GF-D8 (cell line): ENCODE measurements around the gene TMEM141.
A peak's percentile ranks its signal among the peaks of the same experiment; 100 is the strongest.
"Not testable (repeated sequence)": the region's sequence is repeated elsewhere in the genome, so short reads cannot be mapped to it uniquely, and the experiment has no call there.

ENCODE experiments used
- DNase-seq: peaks from one replicate; lab custom pipeline; 2025; lab: John Stamatoyannopoulos, UW

Gene TMEM141

DNA sequence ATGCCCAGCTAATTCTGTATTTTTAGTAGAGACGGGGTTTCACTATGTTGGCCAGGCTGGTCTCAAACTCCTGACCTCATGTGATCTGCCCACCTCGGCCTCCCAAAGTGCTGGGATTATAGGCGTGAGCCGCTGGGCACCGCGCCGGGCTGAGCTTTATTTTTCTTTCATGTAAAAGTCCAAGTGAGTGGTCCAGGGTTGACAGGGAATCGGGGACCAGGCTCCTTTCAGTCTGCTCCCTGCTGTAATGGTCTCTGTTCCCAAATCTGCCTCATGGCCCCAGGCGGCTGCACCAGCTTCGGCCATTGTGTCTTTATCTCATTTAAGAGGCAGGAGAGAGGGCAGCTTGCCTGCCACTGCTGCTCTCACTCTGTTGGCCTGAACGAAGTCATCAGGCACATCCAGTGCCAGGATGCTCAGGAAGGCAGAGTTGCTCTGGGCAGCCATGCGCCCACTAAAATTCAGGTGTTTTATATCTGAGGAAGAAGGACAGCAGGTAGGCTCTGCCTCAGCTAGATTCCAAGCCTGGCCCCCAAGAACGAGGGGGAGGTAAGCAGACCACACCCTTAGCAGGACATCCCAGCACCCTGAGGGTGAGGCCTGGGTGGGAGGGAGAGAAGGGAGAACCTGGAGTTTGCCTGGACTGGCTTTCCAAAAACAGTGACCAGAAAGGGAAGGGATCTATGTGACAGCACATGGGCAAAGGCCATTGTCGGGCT lies 3.3 kb downstream of the TMEM141 start:
- no peak for DNase-seq

DNA sequence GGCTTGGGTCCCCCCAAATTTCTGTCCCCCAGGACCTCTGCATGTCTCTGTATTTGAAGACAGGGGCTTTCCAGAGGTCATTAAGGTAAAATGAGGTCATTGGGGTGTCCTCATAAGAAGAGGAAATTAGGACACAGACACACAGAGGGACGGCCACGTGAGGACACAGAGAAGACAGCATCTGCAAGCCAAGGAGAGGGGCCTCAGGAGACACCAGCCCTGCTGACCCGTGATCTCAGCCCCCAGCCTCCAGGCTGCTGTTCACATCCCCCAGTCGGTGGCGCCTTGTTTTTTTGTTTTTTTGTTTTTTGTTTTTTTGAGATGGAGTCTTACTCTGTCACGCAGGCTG lies 3.8 kb downstream of the TMEM141 start:
- peak; percentile 14 for DNase-seq

DNA sequence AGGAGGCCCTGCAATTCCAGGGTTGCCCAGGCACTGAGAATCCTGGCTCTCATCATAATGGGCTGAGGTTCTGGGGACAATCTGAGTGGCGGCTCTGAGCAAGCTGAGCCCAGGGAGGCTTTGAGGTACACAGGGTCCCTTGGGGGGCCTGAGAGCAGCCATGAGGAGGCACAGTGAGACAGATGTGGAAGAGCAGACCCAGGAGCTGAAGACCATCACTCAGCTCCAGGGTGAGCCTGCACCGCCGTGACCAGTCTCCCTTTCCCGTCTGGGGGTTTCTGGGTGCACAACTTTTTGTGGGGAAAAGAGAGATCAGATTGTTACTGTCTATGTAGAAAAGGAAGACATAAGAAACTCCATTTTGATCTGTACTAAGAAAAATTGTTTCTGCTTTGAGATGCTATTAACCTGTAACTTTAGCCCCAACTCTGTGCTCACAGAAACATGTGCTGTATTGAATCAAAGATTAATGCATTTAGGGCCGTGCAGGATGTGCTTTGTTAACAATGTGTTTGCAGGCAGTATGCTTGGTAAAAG lies 5.2 kb downstream of the TMEM141 start, which contains the start of gene CCDC183:
TSS of gene CCDC183 (plus strand) at position 101 of the 537 bp plus-strand sequence. CDS start at position 161, 60 bp downstream.
- no peak for DNase-seq

DNA sequence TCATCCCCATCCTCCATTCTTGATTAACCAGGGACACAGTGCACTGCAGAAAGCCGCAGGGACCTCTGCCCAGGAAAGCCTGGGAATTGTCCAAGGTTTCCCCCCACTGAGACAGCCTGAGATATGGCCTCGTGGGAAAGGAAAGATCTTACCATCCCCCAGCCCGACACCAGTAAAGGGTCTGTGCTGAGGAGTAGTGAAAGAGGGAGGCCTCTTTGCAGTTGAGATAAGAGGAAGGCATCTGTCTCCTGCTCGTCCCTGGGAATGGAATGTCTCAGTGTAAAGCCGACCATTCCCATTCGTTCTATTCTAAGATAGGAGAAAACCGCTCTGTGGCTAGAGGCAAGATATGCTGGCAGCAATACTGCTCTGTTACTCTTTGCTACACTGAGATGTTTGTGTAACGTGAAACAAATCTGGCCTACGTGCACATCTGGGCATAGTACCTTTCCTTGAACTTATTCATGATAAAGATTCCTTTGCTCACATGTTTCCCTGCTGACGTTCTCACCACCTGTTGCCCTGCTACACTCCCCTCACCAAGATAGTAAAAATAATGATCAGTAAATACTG lies 5.7 kb downstream of the TMEM141 start:
- not testable (repeated sequence) for DNase-seq

DNA sequence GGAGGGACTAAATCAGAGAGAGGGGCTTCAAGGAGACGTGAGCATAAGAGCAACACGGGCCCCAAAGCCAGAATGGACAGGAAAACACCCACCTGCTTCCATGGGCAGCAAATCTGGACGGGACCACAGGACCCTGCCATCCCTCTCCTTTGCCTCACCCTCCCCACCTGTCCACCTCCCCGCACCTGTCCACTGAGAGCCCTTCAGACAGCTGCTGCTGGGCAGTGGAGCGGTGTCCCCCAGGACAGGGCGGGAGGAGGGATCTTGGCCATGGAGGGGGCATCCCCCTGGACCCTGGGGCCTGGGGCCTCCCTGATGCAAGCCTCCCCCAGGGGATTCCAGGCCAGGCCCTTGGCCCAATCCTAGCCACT lies 7.5 kb downstream of the TMEM141 start:
- no peak for DNase-seq

DNA sequence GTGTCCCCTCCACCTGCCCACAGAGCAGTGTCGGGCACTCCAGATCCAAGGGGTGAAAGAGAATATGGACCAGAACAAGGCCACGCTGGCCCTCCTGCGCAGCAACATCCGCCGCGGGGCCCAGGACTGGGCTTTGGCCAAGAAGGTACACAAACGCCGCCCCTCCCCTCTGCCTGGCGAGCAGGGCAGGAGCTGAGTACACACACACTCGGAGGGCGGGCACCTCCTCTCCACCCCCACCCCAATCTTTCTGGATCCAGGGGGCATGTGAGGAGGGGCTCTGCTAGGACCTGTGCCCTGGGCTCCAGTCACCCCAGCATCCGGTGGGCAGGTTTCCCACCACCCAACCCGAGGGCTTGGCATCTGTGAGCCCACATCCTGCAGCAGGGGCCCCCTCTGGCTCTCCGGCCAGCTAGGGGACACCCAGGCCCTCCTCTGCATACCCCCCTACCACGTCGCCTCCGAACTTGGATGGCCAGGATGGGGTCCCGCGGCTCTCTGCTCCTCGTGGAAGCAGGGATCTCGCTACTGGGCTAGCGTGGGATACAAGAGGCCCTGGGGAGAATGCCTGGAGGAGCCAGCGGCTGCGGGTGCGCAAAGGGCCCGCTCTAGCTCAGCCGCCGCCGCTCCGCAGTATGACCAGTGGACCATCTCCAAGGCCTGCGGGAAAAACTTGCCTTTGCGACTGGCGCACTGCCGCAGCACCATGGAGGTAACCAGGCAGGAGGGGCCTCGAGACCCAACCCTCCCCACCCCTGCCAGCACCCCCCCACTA lies 8.1 kb downstream of the TMEM141 start:
- DNase-seq = no peak

DNA sequence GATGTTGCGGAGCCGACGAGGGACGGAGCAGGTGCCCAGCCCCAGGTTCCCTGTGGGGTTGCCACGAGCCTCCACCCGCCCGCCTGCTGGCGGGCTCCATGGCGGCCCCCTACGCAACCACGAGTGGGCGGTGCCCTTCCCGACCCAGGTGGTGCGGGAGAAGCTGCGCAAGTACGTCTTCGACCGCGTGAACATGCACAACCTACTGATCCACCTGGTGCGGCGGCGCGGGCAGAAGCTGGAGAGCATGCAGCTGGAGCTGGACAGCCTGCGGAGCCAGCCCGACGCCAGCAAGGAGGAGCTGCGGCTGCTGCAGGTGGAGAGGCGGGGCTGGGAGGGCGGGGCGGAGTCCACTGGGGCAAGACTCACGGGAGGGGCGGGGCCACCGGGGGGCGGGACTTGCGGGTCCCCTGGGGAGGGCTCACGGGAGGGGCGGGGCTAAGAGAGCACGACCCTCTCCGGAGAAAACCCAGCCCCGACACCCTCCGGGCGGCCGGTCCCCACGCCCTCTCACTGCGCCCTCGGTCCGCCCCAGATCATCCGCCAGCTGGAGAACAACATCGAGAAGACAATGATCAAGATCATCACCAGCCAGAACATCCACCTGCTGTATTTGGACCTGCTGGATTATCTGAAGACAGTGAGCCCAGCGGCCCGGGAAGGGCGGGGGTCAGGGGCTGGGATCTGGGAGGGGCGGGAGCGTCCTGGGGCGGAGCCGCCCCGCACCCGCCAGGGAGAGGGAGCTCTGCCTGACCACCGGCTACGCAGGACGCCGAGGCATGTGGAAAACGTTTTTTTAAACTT lies 8.9 kb downstream of the TMEM141 start:
- peak; percentile 49 for DNase-seq

DNA sequence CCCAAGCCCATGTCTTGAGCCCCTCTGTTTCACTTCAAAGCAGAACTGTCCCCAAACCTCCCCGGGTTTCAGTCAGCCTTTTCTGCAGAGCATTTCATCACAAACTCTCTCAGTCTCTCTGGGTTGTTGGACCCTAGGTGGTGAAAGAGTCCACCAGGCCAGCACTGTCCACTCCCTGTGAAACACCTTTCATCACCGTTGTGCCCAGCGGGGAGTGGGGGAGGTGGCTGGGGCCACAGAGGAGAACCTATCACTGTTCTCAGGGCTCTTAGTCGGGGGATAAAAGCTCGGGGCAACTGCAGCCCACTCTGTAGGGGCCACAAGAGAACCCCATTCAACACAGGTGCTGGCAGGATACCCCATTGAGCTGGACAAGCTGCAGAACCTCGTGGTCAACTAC lies 11.2 kb downstream of the TMEM141 start:
- no peak for DNase-seq

DNA sequence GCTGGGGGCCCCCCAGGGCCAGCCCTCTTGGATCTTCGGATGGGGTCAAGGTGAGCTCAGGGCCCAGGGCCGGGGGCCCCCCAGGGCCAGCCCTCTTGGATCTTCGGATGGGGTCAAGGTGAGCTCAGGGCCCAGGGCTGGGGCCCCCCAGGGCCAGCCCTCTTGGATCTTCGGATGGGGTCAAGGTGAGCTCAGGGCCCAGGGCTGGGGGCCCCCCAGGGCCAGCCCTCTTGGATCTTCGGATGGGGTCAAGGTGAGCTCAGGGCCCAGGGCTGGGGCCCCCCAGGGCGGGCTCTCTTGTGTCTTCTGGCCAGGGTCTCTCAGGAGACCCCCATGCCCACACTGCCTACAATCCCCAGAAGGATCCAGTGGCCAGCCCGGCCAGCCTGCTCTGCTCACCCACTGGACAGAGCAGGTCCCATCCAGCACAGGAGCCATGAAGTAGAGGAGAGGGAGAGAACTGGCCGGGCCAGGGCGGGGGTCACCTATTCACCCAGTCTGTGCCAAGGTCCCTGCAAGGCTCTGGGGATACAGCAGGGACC lies 11.9 kb downstream of the TMEM141 start:
- DNase-seq = not testable (repeated sequence)

DNA sequence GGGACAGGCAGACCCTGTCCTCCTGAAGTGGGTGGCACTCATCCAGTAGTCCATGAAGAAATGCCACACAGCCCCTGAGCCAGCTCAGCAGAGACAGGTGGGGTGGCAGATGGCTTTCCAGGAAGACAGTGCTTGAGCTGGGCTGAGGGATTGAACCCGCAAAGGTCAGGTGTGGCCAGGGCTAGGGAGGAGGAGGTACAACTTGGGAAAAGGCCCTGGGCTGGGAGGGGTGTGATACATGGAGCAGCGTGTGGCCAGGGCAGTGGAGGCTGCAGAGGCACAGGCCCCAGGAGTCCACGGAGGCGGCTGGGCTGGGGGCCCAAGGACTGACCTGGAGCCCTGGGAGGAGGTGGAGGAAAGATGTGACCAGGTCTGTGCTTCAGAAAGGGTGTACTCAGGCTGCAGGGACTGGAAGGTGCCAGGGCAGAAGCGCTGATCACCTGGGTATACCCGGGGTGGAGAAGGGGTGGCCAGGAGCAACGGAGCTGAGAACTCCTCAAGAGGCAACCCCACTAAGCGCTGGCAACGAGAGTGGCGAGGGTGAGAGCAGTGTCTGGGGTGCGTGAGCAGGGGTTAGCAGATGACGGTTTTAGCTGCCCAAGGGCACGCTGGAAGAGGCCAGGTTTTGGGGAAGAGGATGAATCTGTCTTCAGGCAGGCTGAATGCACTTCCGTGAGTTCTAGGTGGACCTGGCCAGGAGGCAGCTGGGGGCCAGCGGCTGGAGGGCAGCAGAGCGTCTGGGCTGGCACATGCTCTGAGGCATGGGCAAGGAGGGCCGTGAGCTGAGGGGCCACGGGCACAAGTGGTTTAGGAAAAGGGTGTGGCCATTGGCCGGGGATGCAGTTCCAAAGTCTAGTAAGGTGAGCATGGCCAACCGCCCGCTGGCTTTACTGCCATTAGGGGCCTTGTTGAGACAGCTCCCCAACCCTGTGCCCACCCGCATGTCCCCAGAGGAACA lies 12.7 kb downstream of the TMEM141 start:
- DNase-seq = no peak

DNA sequence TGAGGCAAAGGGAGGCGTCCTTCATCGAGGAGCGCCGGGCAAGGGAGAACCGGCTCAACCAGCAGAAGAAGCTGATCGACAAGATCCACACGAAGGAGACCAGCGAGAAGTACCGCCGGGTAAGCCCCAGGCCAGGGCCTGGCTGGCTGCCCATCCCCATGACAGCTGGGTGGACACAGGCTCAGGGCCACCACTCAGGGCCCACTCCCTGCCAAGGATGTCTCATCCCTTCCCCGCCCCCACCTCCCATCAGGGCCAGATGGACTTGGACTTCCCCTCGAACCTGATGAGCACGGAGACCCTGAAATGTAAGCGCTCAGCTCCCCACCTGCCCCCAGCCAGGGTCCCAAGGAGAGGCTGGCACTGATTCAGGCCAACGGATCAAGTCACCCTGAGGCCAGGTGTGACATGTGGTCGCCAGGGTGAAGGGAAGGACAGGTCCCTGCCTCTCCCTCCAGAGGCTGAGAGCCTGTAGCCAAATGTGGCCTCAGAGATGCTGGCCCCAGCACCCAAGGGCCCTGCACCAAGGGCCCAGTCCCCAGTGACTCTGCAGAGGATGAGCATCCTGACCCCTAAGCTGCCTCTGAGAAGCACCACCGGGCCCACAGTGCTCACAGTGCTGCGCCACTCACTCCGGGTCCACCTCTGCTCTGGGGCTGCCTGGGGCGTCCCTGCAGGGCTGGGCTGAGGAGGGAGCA lies 13.5 kb downstream of the TMEM141 start:
- no peak for DNase-seq

DNA sequence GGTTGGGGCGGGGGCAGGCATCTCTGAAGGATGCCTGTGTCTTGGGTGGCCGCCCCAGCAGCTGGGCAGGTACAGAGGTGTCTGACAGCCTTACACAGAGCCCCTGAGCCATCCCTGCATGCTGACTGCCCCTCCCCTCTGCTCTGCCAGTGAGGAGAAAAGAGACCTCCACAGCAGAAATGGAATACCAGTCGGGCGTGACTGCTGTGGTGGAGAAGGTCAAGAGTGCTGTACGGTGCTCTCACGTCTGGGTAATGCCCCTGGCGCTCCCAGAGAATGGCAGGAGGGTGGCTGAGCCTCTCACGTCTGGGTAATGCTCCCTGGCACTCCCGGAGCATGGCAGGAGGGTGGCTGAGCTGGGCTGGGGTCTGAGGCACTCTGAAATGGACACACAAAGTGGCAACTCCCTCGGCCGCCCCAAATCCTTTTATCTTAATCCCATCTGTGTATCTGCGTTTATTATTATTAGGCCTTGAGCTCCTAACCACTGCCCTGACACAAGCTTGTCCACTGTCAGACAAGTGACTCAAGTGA lies 14.1 kb downstream of the TMEM141 start:
- no peak for DNase-seq

DNA sequence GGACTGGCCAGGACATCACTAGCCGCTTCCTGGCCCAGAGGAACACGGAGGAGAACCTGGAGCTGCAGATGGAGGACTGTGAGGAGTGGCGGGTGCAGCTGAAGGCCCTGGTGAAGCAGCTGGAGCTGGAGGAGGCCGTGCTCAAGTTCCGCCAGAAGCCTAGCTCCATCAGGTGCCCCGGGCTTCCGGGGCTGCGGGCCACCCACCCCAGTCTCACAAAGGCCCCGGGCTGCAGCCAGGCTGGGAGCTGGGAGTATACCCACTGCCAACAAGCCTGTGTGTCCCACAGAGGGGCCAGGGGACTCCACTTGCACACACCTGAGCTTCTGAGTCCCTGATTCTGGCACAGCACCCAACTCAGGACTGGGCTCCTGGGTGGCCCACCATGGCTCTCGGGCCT lies 14.9 kb downstream of the TMEM141 start:
- DNase-seq = no peak

DNA sequence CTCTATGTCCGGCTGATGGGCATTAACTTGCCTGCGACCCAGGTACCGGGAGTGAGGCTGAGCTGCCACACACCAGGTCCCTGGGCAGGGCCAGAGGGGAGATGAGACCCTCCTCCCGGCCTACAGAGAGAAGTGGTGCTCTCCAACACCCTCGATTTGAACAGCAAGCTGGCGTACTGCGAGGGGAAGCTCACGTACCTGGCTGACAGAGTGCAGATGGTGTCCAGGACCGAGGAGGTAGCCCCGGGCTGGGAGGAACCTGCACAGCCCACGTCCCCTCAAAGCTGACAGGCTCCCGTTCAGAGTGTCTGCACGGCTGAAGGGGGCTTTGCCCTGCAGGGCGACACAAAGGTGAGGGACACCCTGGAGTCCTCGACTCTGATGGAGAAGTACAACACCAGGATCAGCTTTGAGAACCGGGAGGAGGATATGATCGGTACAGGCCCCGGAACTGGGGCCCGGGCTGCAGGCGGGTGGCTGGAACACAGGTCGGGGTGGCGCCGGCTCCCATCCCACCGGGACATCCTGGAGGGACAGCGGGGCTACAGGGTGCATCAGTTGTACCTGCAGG lies 15.6 kb downstream of the TMEM141 start:
- no peak for DNase-seq

DNA sequence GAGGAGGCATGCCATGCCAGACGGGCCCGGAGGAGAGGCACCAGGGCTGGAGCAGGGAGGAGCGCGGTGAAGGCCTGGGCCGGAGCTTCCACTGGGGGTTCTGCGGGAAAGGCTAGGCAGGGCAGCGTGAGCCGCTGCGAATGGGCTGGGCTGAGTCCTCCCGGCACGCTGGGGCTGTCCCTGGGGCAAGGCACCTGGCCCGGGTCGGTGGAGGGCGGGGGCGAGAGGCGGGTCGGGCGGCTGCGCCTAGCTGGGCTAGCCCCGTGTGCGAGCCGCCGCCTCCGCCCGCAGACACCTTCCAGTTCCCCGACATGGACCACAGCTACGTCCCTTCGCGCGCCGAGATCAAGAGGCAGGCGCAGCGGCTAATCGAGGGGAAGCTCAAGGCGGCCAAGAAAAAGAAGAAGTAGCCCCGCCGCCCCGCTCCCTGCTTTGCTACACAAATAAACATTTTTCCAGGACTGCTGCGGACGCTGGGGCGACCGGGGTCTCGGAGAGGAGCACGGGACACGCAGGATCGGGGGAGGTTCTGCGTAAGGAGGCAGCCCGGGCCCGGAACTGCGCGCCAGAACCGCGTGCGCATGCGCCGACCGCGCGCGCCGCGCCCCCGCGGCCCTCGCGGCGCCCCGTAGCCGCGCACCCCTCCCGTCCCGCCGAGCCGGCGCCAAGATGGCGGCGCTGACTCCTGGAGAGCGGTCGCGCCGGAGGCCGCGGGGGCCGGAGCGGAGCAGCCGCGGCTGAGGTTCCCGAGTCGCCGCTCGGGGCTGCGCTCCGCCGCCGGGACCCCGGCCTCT lies 16.3 kb downstream of the TMEM141 start, which contains the start of gene RABL6:
TSS of gene RABL6 (plus strand) at position 668 of the 794 bp plus-strand sequence. CDS start 249 bp downstream, outside the sequence.
- DNase-seq = peak; percentile 45

DNA sequence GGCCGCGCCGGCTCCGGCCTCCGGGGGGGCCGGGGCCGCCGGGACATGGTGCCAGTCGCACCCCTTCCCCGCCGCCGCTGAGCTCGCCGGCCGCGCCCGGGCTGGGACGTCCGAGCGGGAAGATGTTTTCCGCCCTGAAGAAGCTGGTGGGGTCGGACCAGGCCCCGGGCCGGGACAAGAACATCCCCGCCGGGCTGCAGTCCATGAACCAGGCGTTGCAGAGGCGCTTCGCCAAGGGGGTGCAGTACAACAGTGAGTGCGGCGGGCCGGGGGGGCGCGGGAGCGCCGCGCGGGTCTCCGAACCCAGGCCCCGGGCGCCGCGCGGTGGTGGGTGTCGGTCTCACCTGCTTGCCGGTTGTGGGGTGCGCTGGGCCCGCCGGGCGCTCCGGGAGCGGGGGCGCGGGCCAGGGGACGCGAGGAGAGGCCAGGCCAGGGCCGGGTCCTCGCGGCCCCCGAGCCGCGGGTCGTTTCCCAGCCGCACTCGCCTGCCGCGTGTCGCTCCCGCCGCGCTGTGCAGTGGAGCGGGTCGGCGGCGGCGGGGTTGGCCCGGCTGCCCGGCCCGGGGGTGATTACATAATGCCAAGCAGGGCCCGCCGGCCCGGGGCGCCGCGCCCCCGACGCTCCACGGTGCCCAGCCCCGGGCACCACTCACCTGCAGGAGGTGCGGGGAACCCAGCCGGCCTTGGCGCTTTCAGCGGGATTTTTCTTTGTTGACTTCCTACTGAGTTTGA lies 17.1 kb downstream of the TMEM141 start:
- no peak for DNase-seq

DNA sequence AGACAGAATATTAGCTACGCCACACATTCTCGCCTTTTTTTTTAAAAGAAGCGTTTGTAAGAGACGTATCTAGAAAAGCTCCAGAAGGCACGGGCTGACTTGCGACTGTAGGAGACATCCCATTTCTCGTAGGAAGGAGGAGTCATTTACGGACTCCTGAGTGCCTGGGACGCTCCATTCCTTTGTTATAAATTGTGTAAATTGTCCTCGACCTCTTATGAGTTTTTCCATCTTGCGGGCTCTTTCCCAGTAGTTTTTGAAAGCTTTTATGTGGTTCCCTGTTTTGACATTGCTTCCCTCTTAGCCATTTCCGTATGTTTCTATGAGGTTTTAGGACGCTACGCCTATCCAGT lies 17.6 kb downstream of the TMEM141 start:
- DNase-seq = no peak
